K562 (cell line): ENCODE results near the gene CAB39. TPM values are rescaled to one million over a fixed set of nuclear protein-coding genes. Genes with fewer than 3 reads are reported as not detected.

Source experiments
- ATAC-seq: fragments of 200-7000 bp; cut with Tn5 transposase; 3 replicates; pipeline ENCODE4 v1.9.1; 2020; ENCODE audit warnings: moderate library complexity
- BruUV-seq: library from RNA; stranded (reverse); fragments of 400-500 nt; replicated peaks from 2 replicates; lab custom pipeline; 2021; lab: Mats Ljungman, UMichigan
- CTCF ChIA-PET: fragments of 300-600 bp; formaldehyde crosslinking; extraction: SDS; loops from one replicate; lab custom pipeline; 2021; ENCODE audit warnings: low intra/inter-chr PET ratio; lab: Yijun Ruan, JAX
- POLR2A ChIA-PET: fragments of 300-600, 350-650 bp; sonication (Branson Sonifier 250); formaldehyde crosslinking; extraction: SDS; loops from one replicate; lab custom pipeline; 2021; ENCODE audit warnings: antibody characterized with exemption, inconsistent platforms; lab: Yijun Ruan, JAX
- DNase-seq, 4 experiments: peaks; one replicate each; pipeline versions ENCODE4 v3.0.0 to v3.0.0-alpha.2; 2011 to 2018; ENCODE audit warnings: low spot score in 3 of 4, mixed read lengths in 3 of 4; ENCODE audit errors: extremely low read depth in 1 of 4
- FAIRE-seq: peaks from 2 replicates; lab custom pipeline; 2011; peaks lifted over from hg19 to GRCh38; lab: Jason Lieb, UNC
- H2AFZ ChIP-seq: 2 replicates; pipeline ENCODE4 v1.6.0; 2011; ENCODE audit warnings: low read depth, low read length, control low read depth, inconsistent platforms
- H3K27ac ChIP-seq: fragments of 200-600 bp; 3 replicates; pipeline ENCODE4 v1.8.0; 2011; ENCODE audit warnings: low read depth, mild to moderate bottlenecking, control low read depth, inconsistent platforms, low read length, moderate library complexity, mixed read lengths; ENCODE audit errors: extremely low read depth
- H3K27me3 ChIP-seq, 2 experiments: fragments of 300-600 bp in 1 of 2; 2 replicates in 1 of 2; 3 replicates in 1 of 2; pipeline versions ENCODE4 v1.6.0 to v1.8.0; 2011; ENCODE audit warnings: inconsistent platforms in 2 of 2, low read length in 2 of 2, mild to moderate bottlenecking in 1 of 2, mixed read lengths in 1 of 2, moderate library complexity in 1 of 2; ENCODE audit not compliant: control insufficient read depth in 2 of 2, insufficient read depth in 2 of 2
- H3K36me3 ChIP-seq: fragments of 300-600 bp; 3 replicates; pipeline ENCODE4 v1.8.0; 2011; ENCODE audit warnings: mild to moderate bottlenecking, low read length, inconsistent platforms; ENCODE audit not compliant: control insufficient read depth, insufficient read depth
- H3K4me1 ChIP-seq, 2 experiments: fragments of 200-600 bp in 1 of 2; replicated peaks in 1 of 2; 2 replicates in 1 of 2; 3 replicates in 1 of 2; pipeline versions ENCODE4 v1.5.1 to v1.8.0; 2011; ENCODE audit warnings: inconsistent platforms in 2 of 2, low read length in 2 of 2, mild to moderate bottlenecking in 1 of 2, mixed read lengths in 1 of 2, moderate library complexity in 1 of 2; ENCODE audit not compliant: control insufficient read depth in 2 of 2, insufficient read depth in 2 of 2
- H3K4me2 ChIP-seq: 2 replicates; pipeline ENCODE4 v1.6.1; 2011; ENCODE audit warnings: low read length, control low read depth, inconsistent platforms, mixed read lengths; ENCODE audit not compliant: insufficient read depth
- H3K4me3 ChIP-seq: fragments of 200-600 bp; sonication (generic), shearing (Covaris generic); 2 replicates; pipeline ENCODE4 v1.5.1; 2016; ENCODE audit warnings: control low read depth, inconsistent platforms
- H3K79me2 ChIP-seq: fragments of 200-600 bp; 3 replicates; pipeline ENCODE4 v1.8.0; 2011; ENCODE audit warnings: low read length, inconsistent platforms; ENCODE audit not compliant: control insufficient read depth, insufficient read depth
- H3K9ac ChIP-seq, 2 experiments: 2 replicates each; pipeline versions ENCODE4 v1.6.0 to v1.6.1; 2011; ENCODE audit warnings: low read depth in 2 of 2, low read length in 2 of 2, control low read depth in 1 of 2, inconsistent platforms in 1 of 2, mild to moderate bottlenecking in 1 of 2, mixed read lengths in 1 of 2; ENCODE audit not compliant: insufficient read depth in 1 of 2
- H3K9me1 ChIP-seq: one replicate; pipeline ENCODE4 v1.6.0; 2011; ENCODE audit warnings: inconsistent platforms, mild to moderate bottlenecking, low read length, moderate library complexity; ENCODE audit not compliant: control insufficient read depth, insufficient read depth
- H3K9me3 ChIP-seq: replicated peaks from 2 replicates; pipeline ENCODE4 v1.5.1; 2011; ENCODE audit warnings: low read depth, low read length, inconsistent platforms; ENCODE audit not compliant: control insufficient read depth, insufficient read depth
- H4K20me1 ChIP-seq: replicated peaks from 2 replicates; pipeline ENCODE4 v1.6.1; 2011; ENCODE audit warnings: low read length, inconsistent platforms, mixed read lengths; ENCODE audit not compliant: control insufficient read depth, insufficient read depth
- CREBBP ChIP-seq: IDR thresholded peaks from one replicate; pipeline ENCODE4 v1.6.1; 2012; ENCODE audit warnings: low read depth, mild to moderate bottlenecking, control low read depth, inconsistent platforms, low read length
- ERF ChIP-seq: fragments of 450-650 bp; formaldehyde crosslinking; IDR thresholded peaks from 2 replicates; pipeline ENCODE4 v1.4.0; 2020; ENCODE audit warnings: mild to moderate bottlenecking, mixed read lengths
- ETV1 ChIP-seq: fragments of 450-650 bp; conservative IDR thresholded peaks from 2 replicates; pipeline ENCODE4 v1.6.1; 2016; ENCODE audit warnings: missing genetic modification characterization, control low read depth, low read depth, missing compliant biosample characterization
- HDAC1 ChIP-seq, 2 experiments: fragments of 450-650 bp; IDR thresholded peaks; 2 replicates each; pipeline ENCODE4 v1.6.1; 2016 to 2017; ENCODE audit warnings: inconsistent platforms in 1 of 2, mild to moderate bottlenecking in 1 of 2, moderate library complexity in 1 of 2
- PHF20 ChIP-seq: fragments of 450-650 bp; IDR thresholded peaks from 2 replicates; pipeline ENCODE4 v1.6.1; 2018; ENCODE audit not compliant: partially characterized antibody
- RFX5 ChIP-seq: IDR thresholded peaks from 2 replicates; pipeline ENCODE4 v1.6.1; 2011; ENCODE audit warnings: low read depth, mild to moderate bottlenecking, improper control_type of control experiment, low read length
- ZBTB17 ChIP-seq: fragments of 450-650 bp; formaldehyde crosslinking; IDR thresholded peaks from 2 replicates; pipeline ENCODE4 v1.4.0; 2020; ENCODE audit warnings: mild to moderate bottlenecking
- ZC3H8 ChIP-seq: fragments of 450-650 bp; IDR thresholded peaks from 2 replicates; pipeline ENCODE4 v1.6.1; 2017
- ZNF174 ChIP-seq: fragments of 250-450 bp; sonication (Bioruptor Pico); IDR thresholded peaks from 2 replicates; pipeline ENCODE4 v1.4.0; 2020; ENCODE audit warnings: mild to moderate bottlenecking
- WGBS: fragments of 100-300 bp; shearing (Covaris generic); methylation state at CpG from one replicate; pipeline ENCODE4 v1.1.6; 2016; ENCODE audit warnings: low coverage, mixed read lengths; ENCODE audit not compliant: insufficient coverage; ENCODE audit errors: missing lambda C conversion rate; 5-methylcytosine and 5-hydroxymethylcytosine counted together
- in situ Hi-C: fragments of 300-500 bp; cut with MboI; formaldehyde crosslinking; loops from 4 replicates; pipeline ENCODE4 v1.15.0; 2018; ENCODE audit warnings: inconsistent platforms, mixed read lengths
- intact Hi-C: fragments of 100-400 bp; cut with micrococcal nuclease; formaldehyde crosslinking; loops from 2 replicates; pipeline ENCODE4 v1.14.2; 2022
- polyA plus RNA-seq, 8 experiments: library from polyadenylated mRNA; depleted of rRNA in 4 of 8; stranded (reverse) in 5 of 8; unstranded in 3 of 8; fragments of >200 nt; fragmentation: Nextera tagmentation in 2 of 8; fragmentation: Illumina TruSeq in 1 of 8; extraction: Ambion mirVana in 2 of 8; extraction: Trizol in 1 of 8; gene quantifications; 2 replicates each; pipeline versions ENCODE4 v1.2.1 to v1.2.3, GENCODE V29; 2011 to 2014; ENCODE audit warnings: inconsistent platforms in 1 of 8, missing spikeins in 1 of 8
- total RNA-seq, 7 experiments: library from RNA; depleted of rRNA in 6 of 7; stranded (reverse); fragments of >200 nt in 6 of 7; fragmentation: Illumina TruSeq in 2 of 7; extraction: Trizol in 2 of 7; gene quantifications; 2 replicates each; pipeline versions ENCODE4 v1.2.1 to v1.2.3, GENCODE V29; 2011 to 2021; ENCODE audit warnings: low replicate concordance in 1 of 7
- TF ChIP-seq, protein P1 (sequence below): fragments of 200-400 bp; formaldehyde crosslinking; IDR thresholded peaks from 2 replicates; pipeline ENCODE4 v1.6.1; 2017; ENCODE audit warnings: mild to moderate bottlenecking, low read depth, low read length, moderate library complexity
- TF ChIP-seq, protein P2 (sequence below): sonication (generic); formaldehyde crosslinking; IDR thresholded peaks from 2 replicates; pipeline ENCODE4 v1.9.0; 2022; ENCODE audit warnings: mild to moderate bottlenecking, missing genetic modification reagents
- TF ChIP-seq, protein P3 (sequence below): fragments of 450-650 bp; IDR thresholded peaks from 2 replicates; pipeline ENCODE4 v1.6.1; 2016; ENCODE audit warnings: borderline replicate concordance

CAB39 gene
- total and polyA plus RNA-seq, 9 of the 15 experiments (the other 6 are each of a cell fraction or from before 2014, with no cell fraction given), result 27.2 to 94.4 (median 70.1) TPM

DNA sequence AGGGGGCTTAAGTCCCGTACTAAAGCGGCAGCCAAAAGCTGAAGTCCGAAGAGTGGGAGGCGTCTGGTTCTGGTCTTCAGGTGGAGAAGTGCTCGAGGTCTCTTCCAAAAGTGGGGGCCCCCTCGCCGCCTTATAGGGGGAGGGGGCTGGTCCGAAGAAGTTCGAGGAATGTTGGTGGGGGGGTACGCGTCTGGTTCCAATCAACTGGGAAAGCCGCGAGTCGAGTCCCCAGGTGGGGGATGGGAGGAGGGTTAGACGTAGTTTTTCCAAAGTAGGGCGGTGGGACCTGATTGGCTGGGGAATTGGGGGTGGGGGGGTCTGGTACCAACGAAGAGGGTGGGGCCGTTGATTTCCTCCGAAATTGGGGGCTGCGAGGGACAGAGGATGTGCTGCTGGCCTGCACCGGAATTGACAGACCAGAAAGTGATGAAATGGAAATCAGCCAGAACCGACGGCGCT is 152.7 kb downstream of the CAB39 start:
- no peaks in the 10 kb centered on the region for H3K36me3 ChIP-seq
- no peak for ATAC-seq
- peak overlapping the region; percentile 61 to 95 for H3K9ac ChIP-seq
- in situ Hi-C loops, result no loop called here
- H3K4me1 ChIP-seq, result peaks cover 0 to 43% of the 10 kb centered on the region in 2 experiments; a peak in 3 of 5 replicates
- H3K4me2 ChIP-seq, result peak overlapping the region; percentile 78
- TF ChIP-seq ZC3H8 (no peak), PHF20 (no peak), ERF (CRISPR knock-in tag) (no peak), RFX5 (no peak), ETV1 (tag) (no peak), HDAC1 (IDR thresholded peaks at IDR 0.05) (no peak), CREBBP (no peak), ZNF174 (CRISPR knock-in tag) (no peak), ZBTB17 (CRISPR knock-in tag) (no peak)
- TF ChIP-seq, protein P1, sequence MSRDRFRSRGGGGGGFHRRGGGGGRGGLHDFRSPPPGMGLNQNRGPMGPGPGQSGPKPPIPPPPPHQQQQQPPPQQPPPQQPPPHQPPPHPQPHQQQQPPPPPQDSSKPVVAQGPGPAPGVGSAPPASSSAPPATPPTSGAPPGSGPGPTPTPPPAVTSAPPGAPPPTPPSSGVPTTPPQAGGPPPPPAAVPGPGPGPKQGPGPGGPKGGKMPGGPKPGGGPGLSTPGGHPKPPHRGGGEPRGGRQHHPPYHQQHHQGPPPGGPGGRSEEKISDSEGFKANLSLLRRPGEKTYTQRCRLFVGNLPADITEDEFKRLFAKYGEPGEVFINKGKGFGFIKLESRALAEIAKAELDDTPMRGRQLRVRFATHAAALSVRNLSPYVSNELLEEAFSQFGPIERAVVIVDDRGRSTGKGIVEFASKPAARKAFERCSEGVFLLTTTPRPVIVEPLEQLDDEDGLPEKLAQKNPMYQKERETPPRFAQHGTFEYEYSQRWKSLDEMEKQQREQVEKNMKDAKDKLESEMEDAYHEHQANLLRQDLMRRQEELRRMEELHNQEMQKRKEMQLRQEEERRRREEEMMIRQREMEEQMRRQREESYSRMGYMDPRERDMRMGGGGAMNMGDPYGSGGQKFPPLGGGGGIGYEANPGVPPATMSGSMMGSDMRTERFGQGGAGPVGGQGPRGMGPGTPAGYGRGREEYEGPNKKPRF, result no peak
- TF ChIP-seq, protein P2, sequence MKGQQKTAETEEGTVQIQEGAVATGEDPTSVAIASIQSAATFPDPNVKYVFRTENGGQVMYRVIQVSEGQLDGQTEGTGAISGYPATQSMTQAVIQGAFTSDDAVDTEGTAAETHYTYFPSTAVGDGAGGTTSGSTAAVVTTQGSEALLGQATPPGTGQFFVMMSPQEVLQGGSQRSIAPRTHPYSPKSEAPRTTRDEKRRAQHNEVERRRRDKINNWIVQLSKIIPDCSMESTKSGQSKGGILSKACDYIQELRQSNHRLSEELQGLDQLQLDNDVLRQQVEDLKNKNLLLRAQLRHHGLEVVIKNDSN (CRISPR knock-in tag), result no peak
- TF ChIP-seq, protein P3, sequence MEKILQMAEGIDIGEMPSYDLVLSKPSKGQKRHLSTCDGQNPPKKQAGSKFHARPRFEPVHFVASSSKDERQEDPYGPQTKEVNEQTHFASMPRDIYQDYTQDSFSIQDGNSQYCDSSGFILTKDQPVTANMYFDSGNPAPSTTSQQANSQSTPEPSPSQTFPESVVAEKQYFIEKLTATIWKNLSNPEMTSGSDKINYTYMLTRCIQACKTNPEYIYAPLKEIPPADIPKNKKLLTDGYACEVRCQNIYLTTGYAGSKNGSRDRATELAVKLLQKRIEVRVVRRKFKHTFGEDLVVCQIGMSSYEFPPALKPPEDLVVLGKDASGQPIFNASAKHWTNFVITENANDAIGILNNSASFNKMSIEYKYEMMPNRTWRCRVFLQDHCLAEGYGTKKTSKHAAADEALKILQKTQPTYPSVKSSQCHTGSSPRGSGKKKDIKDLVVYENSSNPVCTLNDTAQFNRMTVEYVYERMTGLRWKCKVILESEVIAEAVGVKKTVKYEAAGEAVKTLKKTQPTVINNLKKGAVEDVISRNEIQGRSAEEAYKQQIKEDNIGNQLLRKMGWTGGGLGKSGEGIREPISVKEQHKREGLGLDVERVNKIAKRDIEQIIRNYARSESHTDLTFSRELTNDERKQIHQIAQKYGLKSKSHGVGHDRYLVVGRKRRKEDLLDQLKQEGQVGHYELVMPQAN, result no peak
- peak in 2 of 4 experiments; percentile 52 to 53 for DNase-seq
- POLR2A ChIA-PET, result interaction anchor here (0.6 kb wide), 1 partner anchor 201 kb away, joined by 3 read pairs; no protein-coding TSS in a partner anchor
- WGBS, result 0% methylated on average over 4 of the region's 24 CpGs
- H2AFZ ChIP-seq, result peak overlapping the region; percentile 86
- H3K9me3 ChIP-seq, result no peaks in the 10 kb centered on the region
- intact Hi-C loops, result no loop called here
- peak overlapping the region; percentile 46; the same call in 1 of the 3 replicates for H3K27ac ChIP-seq
- H3K27me3 ChIP-seq, result peaks cover 2 to 26% of the 10 kb centered on the region in 2 experiments; a peak in 3 of 5 replicates
- CTCF ChIA-PET, result no interaction called here
- peaks cover 4% of the 10 kb centered on the region; the same call in 1 of the 3 replicates for H3K79me2 ChIP-seq
- FAIRE-seq, result no peak
- no TSS peak for BruUV-seq
- H3K4me3 ChIP-seq, result peak overlapping the region; percentile 66
- H4K20me1 ChIP-seq, result peaks cover 2% of the 10 kb centered on the region; the same call in 1 of the 2 replicates
- H3K9me1 ChIP-seq, result no peaks in the 10 kb centered on the region
